SW 1271 (cell line): ENCODE data around the gene MRPS27.

Source experiments
- DNase-seq, 2 experiments: peaks; one replicate each; lab custom pipeline; 2025; lab: John Stamatoyannopoulos, UW

Gene MRPS27

DNA sequence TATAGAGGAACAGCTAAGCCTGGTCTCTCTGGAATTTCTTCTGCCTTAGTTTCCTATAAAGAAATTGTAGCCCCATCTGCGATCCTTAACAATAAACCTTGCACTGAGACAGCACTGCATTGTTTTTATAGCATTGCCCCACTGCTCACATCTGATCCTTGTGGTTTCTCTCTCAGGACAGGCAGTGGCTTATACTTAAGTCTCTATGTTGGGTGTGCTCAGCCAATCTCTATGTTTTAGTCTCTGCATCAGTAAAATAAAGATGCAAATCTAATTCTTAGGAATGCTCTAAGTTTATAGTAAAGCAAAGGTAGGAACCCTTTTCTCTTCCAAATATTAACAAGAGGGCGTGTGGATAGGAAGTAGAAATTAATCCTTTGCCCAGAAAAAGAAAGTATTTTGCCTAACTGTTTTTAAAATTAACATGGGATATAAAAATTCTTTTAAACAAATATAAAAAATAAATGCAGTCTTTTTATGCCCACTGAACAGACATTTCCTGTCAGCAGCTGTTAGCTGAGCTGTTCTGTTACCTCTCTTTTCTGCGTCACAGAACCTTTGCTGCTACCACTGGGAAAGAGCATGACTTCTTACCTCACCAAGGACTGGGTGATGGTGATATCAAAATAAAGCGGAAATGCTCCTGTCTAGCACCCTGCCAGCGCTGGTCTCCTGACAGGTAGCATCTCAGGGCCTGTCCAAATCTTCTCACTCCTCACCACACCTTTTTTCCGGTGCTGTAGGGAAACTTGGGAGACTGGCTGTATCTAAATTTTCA lies 29.5 kb downstream of the MRPS27 start:
- DNase-seq: no peak

DNA sequence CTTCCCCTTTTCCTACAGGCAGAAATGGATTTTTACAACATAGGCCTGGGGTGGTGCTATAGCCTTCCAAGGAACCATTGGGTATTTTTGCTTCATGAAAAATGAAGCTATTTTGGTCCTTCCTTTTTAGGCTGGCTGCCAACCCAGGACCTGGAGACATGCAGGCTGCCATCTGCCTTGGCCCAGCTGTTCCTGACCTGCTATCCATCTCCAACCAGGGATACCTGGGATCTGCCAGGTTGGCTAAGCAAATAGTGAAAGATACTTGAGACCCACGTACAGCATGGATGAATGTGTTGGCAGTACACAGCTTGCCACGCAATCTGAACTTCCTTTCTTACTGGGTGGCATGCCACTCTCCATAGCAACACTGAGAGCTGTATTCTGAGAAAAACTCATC lies 31.1 kb downstream of the MRPS27 start:
- no peak for DNase-seq

DNA sequence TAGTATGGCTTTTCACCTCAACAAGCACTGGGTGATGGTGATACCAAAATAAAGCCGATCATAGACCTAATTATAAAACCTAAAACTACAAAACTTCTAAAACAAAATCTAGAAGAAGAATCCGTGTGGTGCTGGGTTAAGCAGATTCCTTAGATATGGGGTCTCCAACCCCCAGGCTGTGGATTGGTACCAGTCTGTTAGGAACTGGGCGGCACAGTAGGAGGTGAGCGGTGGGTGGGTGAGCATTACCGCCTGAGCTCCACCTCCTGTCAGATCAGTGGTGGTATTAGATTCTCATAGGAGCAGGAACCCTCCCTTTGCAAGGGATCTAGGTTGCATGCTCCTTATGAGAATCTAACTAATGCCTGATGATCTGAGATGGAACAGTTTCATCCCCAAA lies 33.2 kb downstream of the MRPS27 start:
- DNase-seq: no peak

DNA sequence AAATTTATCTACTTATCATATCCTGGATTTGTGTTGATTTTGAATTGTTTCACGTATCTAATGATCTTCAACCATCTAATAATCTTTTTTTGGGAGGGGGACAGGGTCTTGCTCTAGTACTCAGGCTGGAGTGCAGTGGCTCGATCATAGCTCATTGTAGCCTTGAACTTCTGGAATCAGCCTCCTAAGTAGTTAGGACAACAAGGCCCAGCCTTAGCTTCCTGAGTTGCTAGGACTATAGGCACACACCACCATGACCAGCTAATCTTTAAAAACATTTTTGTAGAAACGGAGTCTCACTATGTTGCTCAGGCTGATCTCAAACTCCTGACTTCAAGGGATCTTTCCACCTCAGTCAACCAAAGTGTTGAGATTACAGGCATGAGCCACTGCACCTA lies 34.6 kb downstream of the MRPS27 start:
- DNase-seq: no peak

DNA sequence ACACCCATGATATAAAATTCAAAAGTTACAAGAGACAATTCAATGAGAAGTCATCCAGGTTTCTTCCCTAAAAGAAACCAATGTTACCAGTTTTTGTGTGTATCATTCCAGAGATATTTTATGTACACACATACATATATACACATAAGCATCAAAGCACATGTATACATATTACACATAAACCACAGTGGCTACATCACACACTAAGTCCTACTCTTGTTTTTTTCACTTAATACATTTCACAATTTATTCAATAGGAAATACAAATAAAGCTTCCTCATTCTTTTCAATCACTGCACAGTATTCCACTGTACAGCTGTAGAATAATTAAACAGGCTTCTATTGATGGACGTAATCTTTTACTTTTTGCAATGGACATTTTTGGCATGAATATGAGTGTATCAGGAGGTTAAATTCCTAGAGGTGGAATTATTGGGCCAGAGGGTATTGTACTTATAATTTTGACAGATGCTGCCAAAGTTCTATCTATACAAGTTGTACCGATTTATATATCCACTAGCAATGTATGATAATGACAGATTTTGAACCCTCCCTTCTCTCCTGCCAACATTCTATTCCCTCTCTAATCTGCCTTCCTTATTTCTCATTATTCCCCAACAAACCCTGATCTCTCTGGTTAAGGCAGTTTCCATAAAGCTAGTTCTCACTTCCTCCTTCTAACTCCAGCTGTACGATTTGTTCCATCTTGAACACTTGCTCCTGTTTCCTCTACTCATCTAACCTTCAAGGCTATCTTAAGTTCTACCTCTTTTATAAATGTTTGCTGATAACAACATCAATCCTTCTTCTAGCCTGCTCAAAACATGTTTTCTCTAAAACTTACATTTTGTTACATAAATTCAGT lies 35.2 kb downstream of the MRPS27 start:
- DNase-seq: no peak

DNA sequence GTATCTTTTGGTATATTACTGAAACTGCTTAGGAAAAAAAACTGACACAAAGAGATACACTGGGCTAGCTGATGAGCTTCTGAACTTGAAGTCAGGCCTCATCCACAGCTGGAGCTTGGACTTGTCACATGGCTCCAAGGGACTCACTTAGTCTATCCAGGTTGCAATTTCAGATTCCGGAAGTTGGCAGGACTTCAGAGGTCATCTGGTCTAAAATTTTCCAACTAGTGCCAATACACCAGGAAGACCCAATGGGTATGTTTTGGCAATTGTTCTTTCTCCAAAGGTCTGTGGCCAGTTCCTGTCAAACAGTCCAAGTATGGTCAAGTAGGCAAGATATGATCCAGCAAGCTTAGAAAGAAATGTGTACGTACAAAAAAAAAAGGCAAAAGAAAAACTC lies 36.7 kb downstream of the MRPS27 start:
- no peak for DNase-seq

DNA sequence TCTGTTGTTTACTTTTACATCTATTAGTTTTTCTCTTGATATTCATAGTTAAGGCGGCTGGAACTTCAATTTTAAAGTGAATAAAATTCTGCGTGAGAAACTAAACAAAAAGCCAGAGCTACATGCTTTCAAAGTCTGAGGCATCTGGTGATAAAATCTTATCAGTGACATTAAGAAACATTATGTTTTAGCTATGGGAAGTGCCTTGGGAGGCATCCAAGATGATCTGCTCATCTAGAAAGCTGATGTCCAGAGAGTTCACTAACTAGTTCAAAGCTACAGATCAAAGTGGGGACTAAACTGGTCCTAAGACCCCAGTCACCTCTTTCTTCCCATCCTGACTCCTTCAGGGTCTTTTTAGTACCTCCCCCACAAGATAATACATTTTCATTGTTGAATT lies 37.2 kb downstream of the MRPS27 start:
- DNase-seq: no peak

DNA sequence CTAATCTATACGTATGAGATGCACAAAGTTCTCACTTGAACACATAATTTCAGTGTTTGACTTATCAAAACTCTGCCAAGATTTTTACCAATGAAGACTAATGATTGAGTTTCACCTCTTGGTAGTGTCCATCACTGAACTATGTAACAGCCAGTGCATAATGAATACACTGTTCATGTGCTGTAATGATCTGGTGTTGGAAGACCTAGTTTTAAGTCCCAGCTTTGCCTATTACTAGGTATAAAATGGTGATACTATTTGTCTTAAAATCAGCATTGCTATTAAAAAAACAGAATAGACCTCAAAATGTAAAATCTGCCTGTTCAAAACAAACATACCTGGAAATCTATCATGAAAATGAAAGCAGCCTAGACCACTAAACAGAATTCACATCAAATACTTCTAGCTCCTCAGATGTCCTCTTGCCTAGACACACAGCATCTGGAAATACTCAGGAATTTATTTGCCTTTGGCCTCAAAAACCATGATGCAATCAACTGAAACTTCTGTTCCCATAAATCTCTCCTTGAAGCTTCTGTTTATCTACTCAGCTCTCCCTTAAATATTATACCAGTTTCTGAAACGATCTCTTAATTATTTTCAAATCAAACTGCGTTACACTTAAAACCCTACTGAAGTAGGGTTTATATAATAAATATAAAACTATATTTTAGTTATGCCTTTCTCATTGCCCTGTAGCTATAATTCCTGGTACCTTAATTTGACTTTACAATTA lies 38.1 kb downstream of the MRPS27 start:
- no peak for DNase-seq

DNA sequence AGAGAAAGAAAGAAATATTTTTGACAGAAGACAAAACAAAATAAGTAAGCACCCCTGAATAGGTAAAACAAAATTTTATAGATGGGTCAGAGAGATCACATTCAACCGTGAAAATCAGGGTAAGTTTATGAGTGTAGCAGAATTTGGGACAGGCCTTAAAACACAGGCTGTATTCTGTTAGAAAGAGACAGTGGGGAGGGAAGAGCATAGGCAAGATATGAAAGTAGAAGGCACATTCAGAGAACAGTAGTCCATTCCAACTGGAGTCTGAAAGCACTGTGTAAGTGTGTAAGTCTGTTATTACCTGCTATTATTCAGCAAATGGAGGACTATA lies 38.6 kb downstream of the MRPS27 start:
- DNase-seq: no peak

DNA sequence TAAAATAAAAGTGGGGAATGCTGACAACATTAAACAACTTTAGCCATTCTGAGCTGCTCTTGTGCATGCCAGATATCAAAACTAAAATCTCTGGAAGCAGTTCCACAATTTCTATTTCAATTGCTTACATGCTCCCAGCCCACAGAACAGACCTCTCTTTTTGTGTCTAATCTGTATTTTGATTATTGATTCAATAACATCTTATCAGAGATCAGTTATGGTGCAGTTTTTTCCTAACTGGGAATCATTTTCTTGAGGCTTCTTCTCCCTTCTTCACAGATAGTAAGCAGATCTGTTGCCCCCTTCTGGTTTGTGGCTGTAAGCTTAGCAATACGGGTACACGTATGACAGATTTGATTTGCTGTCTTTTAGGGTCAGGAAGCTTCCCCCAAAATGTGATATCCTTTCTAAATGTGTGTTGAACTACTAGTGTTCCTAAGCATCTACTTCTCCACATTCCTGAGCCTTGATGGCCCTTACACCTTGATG lies 39.4 kb downstream of the MRPS27 start:
- DNase-seq: peak in 1 of 2 experiments; percentile 44

DNA sequence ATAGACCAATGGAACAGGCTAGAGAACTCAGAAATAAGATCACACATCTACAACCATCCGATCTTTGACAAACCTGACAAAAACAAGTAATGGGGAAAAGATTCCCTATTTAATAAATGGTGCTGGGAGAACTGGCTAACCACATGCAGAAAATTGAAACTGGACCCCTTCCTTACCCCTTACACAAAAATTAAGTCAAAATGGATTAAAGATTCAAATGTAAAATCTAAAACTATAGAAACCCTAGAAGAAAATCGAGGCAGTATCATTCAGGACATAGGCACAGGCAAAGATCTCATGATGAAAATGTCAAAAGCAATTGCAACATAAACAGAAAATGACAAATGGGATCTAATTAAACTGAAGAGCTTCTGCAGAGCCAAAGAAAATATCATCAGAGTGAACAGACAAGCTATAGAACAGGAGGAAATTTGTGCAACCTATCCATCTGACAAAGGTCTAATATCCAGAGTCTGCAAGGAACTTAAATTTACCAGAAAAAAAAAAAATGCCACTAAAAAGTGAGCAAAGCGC lies 43.8 kb downstream of the MRPS27 start:
- DNase-seq: no peak

DNA sequence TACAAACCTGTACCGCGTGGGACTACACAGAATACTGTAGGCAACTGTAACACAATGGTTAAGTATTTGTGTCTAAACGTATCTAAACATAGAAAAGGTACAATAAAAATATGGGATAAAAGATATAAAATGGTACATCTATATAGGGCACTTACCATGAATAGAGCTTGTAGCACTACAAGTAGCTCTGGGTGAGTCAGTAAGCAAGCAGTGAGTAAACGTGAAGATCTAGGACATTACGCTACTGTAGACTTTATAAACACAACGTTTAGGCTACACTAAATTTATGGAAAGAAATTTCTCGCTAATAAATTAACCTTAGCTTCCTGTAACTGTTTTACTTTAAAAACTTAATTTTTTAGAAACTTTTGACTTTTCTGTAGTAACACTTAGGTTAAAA lies 46.5 kb downstream of the MRPS27 start:
- no peak for DNase-seq

DNA sequence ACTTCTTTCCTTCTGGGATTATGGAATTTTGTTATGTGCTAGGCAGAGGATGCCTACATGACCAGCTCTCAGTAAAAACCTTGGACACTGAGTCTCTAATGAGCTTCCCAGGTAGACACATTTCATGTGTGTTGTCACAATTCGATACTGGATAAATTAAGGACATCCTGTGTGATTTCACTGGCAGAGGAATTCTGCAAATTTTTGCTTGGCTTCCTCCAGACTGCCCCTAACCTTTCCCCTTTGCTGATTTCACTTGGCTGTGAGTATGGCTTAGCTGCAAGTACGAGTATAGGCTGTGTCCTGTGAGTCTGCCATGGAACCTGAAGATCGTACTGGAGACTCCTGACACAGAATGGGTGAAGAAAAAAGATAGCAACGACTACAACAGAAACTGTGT lies 47.6 kb downstream of the MRPS27 start:
- DNase-seq: no peak

DNA sequence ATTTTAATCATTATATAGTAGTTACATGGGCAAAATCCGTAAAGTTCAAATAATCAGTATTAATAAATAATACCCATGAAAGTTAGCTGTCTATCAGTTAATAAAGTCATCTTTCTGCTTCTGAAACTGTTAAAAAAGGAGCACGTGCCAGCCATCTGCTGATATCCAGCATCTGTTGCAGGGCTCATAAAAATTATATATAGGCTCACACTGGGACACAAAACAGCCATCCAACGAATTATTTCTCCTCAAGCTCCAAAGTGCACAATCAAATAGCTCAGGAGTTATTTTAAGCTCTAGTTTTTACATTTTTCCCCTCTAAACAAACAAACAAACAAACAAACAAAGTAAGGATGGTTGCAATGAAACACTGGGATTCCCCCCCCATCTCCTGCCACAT lies 48.3 kb downstream of the MRPS27 start:
- DNase-seq: no peak

DNA sequence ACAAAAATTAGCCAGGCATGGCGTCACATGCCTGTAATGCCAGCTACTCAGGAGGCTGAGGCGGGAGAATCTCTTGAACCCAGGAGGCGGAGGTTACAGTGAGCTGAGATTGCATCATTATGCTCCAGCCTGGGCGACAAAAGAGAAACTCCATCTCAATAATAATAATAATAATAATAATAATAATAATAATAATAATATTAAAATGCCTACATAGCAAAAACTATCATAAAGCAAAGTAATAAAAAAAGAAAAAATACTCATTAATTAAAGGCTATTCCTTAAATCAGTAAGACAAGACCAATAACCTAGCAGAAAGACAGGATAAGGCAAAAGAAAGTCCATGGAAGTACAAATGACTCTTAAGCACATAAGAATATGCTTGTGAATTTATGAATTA lies 50.0 kb downstream of the MRPS27 start:
- DNase-seq: no peak

DNA sequence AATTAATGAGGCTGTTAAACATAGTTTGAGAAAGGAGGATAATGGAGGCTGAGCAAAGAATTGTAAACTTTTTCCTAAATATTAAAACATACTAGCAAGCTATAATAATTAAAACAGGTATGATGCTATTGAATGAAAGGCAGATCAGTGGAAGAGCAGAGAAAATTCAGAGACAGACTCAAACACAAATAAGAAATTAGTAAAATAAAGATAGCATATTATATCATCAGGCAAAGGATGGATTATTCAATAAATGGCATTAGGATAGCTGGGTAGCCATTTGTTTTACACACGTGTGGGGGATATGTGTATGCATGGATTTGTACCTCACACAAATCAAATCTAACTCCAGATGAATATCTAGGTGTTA lies 50.6 kb downstream of the MRPS27 start:
- DNase-seq: no peak

DNA sequence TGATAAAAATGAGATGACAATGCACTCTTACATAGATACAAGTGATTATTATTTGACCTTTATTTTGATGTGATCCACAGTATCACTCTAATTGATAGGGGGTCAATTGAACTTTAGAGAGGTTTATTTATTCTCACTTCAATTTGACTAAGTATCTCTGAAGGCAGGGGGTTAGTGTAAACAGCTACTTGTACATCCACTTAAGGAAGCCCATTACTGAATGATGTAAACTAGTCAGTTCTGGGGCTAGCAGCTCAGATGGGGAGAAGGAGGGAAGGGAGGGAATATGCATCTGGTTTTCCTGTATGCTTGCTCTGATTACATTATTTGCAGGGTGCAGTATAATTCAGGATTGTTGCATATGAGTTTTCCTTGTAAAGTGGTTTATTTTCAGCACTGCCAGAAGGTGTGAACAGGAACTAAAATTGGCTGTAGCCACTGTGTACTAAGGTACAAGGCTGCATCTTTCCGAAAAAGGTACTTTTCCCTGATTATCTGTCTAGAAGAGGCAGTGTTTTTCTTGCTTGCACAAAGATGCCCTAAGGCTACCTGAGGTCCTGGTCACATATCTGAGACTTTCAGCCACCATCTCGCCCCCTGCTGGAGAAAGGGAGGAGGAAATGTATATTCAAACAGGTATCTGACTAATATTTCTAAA lies 51.2 kb downstream of the MRPS27 start:
- peak in 1 of 2 experiments; percentile 48 for DNase-seq

DNA sequence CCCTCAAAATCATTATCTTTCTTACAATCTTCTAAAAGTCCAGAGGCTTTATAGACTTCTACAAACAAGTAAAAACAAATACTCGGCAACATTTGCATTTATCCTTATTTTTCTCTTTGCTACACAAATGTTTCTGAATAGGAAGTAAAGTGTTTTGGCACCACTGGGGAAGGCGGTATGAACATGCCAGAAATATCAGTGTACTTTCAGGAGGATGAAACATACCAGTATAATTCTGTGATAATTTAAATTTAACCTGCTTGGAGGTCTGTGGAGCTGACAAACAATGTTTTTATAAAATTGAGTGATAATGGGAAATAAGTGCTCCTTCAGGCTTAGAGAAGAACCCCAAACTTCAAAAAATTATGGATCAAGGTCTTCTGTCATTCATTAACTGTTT lies 51.8 kb downstream of the MRPS27 start:
- no peak for DNase-seq

DNA sequence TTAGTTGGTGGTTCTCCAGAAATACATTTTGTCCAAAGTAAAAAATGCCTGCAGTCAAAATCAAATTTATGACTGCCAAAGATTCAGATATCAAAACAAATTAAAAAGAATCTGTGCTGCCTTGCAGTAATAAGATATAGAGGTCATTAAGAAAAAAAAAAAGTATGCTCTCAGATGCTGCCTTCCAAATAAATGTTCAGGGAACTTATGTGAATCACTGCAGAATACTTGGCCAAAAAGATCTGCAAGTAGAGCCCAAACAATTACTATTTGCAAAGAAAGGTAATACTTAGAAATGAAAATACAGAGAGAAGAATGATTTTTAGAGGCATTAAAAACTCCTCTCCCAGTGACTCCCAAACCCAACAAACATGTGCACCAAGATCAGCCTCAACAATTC lies 52.4 kb downstream of the MRPS27 start:
- no peak for DNase-seq

DNA sequence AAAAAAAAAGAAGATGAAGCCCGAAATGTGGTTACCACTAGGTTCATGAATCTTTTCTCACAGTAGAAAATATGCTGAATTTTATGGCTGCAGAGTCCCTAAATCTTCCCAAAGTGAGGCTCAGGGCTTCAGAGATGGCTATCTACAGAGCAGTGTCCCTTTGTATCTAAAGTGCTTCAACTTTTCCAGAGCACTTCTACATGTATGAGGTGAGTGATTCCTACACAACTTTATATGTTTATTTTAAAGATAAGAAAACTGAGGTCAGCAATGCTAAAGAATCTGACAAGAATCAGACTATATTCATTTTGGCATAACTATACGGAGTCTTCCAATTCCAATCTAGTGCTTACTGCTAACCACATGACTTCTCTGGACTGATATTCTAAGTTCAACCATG lies 53.2 kb downstream of the MRPS27 start:
- DNase-seq: no peak

DNA sequence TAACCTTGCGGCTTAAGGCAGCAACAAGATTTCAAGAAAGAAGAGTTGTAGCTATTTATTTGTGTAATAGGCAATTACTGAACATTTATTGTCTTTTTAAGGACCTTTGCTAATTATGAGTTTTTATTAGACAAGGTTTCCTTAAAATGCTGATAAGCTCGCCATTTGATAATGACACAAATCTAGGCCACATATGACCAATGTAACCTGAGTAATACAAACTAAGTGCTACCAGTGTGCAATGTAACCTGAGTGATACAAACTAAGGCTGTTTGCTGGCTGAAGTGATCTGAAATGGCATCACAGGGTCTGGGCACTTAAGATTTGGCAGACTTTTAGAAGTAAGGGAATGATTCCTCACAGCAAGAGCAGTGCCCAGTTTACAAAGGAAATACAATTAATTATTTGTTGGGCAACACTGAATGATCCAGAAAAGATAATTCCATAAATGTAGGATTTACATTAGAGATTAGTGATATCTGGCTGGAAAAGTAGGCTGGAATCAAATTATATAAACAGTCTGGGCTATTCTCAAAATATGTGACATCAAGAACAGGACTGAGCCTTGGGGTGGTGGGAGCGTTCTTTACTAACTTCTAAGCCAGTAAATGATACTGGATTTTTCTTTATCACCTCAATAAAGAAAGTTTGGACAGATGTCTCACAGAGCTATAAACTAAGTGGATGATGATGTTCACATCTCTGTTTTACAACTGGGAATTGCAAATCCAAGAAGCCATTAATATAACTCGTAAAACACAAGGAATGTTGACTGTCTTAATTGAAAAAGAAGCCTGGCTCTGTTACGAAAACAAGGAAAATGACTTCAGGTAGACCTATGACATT lies 54.8 kb downstream of the MRPS27 start:
- DNase-seq: no peak
